AG09309 (cell line): ENCODE results near the gene UBE2K.
A peak's percentile ranks its signal among the peaks of the same experiment; 100 is the strongest.
"Not testable (repeated sequence)": the region's sequence is repeated elsewhere in the genome, so short reads cannot be mapped to it uniquely, and the experiment has no call there.

Experiments used
- DNase-seq: peaks from one replicate; pipeline ENCODE4 v3.0.0-alpha.2; 2010; ENCODE audit warnings: low read depth
- H3K4me3 ChIP-seq: 2 replicates; pipeline ENCODE4 v1.5.1; 2011; ENCODE audit warnings: mild to moderate bottlenecking, low read depth, low read length, moderate library complexity; ENCODE audit not compliant: control insufficient read depth
- CTCF ChIP-seq: IDR thresholded peaks from 2 replicates; pipeline ENCODE4 v1.5.1; 2011; ENCODE audit warnings: mild to moderate bottlenecking, low read depth, low read length, inconsistent platforms; ENCODE audit not compliant: insufficient read depth, control insufficient read depth; ENCODE audit errors: missing control alignments

Gene UBE2K

DNA sequence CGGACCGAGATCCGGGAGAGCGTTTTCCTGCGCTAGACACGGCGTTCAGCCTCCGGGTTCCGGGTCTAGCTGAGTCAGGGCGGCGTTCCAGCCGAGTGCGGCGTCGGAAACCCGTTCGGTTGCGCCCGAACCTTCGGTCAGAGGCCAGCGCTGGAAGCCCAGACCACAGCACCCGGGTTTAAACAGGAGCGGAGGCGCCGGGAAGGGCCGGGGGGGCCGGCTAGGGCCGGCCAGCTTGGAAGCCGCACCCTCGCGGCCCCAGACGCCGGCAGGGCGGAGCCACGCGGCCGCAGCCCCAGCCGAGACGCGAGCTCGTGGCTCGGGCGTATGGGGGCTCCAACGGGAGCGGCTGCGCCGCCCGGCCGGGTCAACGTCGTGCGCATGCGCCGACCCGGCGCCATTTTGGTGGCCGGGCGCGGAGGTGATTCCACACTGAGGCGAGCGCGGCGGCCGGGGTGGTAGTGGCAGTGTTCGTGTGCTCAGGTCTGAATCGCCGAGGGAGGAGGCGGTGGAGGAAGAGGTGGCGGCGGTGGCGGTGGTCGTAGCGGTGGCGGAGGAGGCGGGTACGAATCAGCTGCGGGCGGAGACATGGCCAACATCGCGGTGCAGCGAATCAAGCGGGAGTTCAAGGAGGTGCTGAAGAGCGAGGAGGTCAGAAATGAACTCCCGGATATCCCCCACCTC, at the start of gene UBE2K:
Gene UBE2K, plus strand, starts transcription at position 397 of the 684 bp plus-strand sequence. Its CDS starts 192 bp downstream, at position 589.
- H3K4me3 ChIP-seq = peak within 1 kb of the TSS; percentile 92
- peak; percentile 27 for DNase-seq
- no peak for TF ChIP-seq CTCF

GRCh38 chr4:39648213-39648612, 49.7 kb upstream of the UBE2K start:
- TF ChIP-seq CTCF = no peak
- DNase-seq = no peak
- H3K4me3 ChIP-seq = no peak overlapping the region

- TF ChIP-seq CTCF = no peak
- DNase-seq = no peak
Measured at GRCh38 chr4:39648827-39649558, 48.9 kb upstream of the UBE2K start.

DNA sequence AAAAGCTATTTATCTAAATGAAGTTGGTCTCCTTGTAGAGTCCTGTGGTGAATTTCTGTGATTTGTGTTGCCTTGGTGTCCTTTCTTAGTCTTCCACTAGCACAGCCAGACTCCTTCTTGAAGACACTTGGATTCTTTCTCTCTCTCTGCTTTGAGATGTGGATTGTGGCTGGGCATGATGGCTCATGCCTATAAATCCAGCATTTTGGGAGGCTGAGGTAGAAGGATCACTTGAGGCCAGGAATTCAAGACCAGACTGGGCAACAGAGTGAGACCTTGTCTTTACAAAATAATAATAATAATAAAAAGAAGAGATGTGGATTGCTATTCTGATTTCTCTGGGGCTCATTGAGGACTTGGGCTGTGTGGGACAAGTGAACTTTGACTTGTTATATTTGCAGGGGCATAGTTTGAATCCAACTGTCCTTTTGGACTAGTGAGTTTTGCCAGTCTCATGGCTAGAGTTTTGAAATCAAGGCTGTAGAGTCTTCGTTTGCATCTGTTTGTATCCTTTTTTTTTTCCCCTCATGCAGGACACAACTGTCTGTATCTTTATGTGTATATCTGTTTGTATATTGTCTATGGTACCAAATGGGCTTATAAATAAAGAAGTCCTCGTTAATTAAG, 48.2 kb upstream of the UBE2K start:
- H3K4me3 ChIP-seq = no peak overlapping the region
- TF ChIP-seq CTCF = no peak
- DNase-seq = no peak

More at GRCh38 chr4:39648827-39649558, 48.9 kb upstream of the UBE2K start:
- no peak overlapping the region for H3K4me3 ChIP-seq

- not testable (repeated sequence) for DNase-seq, H3K4me3 ChIP-seq
Measured at GRCh38 chr4:39651586-39651985, 46.4 kb upstream of the UBE2K start.

DNA sequence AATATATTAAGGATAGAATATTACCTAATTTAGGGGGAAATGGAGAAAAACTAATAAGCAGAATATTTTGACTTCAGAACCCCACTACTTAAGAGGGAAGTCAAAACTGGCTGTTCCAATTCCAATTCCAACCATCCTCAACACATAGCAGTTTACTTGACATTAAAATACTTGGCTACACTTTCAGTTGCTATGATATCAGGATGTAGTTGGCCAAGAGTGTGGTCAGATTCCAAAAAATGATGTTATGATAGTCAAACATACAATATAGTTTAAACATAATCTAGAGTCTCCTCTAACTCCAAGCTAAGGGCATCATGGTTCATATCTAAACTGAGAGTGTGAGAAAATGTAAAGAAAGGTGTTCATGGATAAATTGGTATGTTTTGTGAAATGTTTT, 42.7 kb upstream of the UBE2K start:
- TF ChIP-seq CTCF = no peak
- no peak for DNase-seq
- H3K4me3 ChIP-seq = no peak overlapping the region

DNA sequence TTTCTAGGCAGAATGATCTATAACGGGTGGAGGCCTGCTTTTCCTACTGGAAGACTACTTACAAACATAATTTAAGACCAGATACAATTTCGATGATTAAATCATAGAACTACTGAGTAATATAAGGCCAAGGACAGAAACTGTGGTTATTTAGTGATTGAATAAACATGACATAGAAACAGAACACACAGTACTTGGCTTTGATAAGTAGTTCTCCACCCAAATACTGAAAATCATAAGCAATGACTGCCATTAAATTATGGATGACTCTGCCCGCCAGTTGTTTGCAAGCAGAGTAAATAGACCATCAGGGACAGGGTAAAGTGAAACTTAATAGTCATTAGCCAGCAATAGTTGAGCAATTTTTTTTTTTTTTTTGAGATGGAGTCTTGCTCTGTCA, 42.1 kb upstream of the UBE2K start:
- no peak for TF ChIP-seq CTCF
- DNase-seq = no peak

DNA sequence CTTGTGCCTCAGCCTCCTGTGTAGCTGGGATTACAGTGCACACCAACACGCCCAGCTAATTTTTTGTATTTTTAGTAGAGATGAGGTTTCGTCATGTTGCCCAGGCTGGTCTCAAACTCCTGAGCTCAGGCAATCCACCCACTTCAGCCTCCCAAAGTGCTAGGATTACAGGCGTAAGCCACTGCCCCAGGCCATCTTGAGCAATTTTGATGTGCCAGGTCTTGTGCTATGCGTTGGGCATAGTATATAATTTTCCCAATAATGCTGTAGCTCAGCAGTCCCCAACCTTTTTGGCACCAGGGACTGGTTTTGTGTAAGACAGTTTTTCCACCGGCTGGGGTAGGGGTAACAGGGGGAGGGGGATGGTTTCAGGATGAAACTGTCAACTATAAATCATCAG, 41.3 kb upstream of the UBE2K start:
- not testable (repeated sequence) for DNase-seq, H3K4me3 ChIP-seq

More for the DNA sequence above, 42.1 kb upstream of the UBE2K start:
- no peak overlapping the region for H3K4me3 ChIP-seq
